ENCODE results near the gene RD3L.
A peak's percentile ranks its signal among the peaks of the same experiment; 100 is the strongest.
"Not testable (repeated sequence)": the region's sequence is repeated elsewhere in the genome, so short reads cannot be mapped to it uniquely, and the experiment has no call there.

RD3L gene

GRCh38 chr14:103927566-103927965 lies 14.8 kb downstream of the RD3L start:
- DNase-seq = no peak

- DNase-seq = no peak
These were observed 17.0 kb downstream of the RD3L start for GRCh38 chr14:103925316-103925715.

- no peak for DNase-seq
These were observed 18.5 kb downstream of the RD3L start for GRCh38 chr14:103923863-103924262.

GRCh38 chr14:103921855-103922200 lies 20.5 kb downstream of the RD3L start:
- DNase-seq = not testable (repeated sequence)

- peak; percentile 90 for DNase-seq
These were observed 21.1 kb downstream of the RD3L start for GRCh38 chr14:103920981-103921854.

- no peak for DNase-seq
These were observed 25.6 kb downstream of the RD3L start for GRCh38 chr14:103916636-103917262.

GRCh38 chr14:103915616-103916015 lies 26.7 kb downstream of the RD3L start:
- DNase-seq = no peak

GRCh38 chr14:103910984-103911383 lies 31.3 kb downstream of the RD3L start:
- no peak for DNase-seq

- DNase-seq = peak; percentile 55
These were observed 31.9 kb downstream of the RD3L start for GRCh38 chr14:103910262-103910935.

- no peak for DNase-seq
These were observed 32.6 kb downstream of the RD3L start for GRCh38 chr14:103909531-103910261.

GRCh38 chr14:103908580-103908979 lies 33.7 kb downstream of the RD3L start:
- DNase-seq = no peak

- no peak for DNase-seq
These were observed 36.4 kb downstream of the RD3L start for GRCh38 chr14:103905842-103906456.

GRCh38 chr14:103904493-103905107 lies 37.7 kb downstream of the RD3L start:
- no peak for DNase-seq

GRCh38 chr14:103899833-103900232 lies 42.5 kb downstream of the RD3L start:
- DNase-seq = no peak

- DNase-seq = no peak
These were observed 43.0 kb downstream of the RD3L start for GRCh38 chr14:103899316-103899715.

- DNase-seq = no peak
These were observed 43.6 kb downstream of the RD3L start for GRCh38 chr14:103898711-103899110.

GRCh38 chr14:103898204-103898603 lies 44.1 kb downstream of the RD3L start:
- DNase-seq = no peak

GRCh38 chr14:103897075-103897947 lies 45.0 kb downstream of the RD3L start:
- DNase-seq = no peak

- DNase-seq = no peak
These were observed 45.8 kb downstream of the RD3L start for GRCh38 chr14:103896578-103896977.

GRCh38 chr14:103894723-103895059 lies 47.6 kb downstream of the RD3L start:
- no peak for DNase-seq

Measured in fibroblast of skin of scalp (primary cell).